ENCODE results near the gene OSR1. TPM values are rescaled to one million over a fixed set of nuclear protein-coding genes. Genes with fewer than 3 reads are reported as not detected.

OSR1 gene
- total and polyA plus RNA-seq, 10 of the 15 experiments (the other 5 are each of a cell fraction or from before 2014, with no cell fraction given) = not detected

- no peak for TF ChIP-seq TCF7 (IDR thresholded peaks at IDR 0.05; ENCODE audit: borderline replicate concordance)
- TF ChIP-seq ZNF384 (IDR thresholded peaks at IDR 0.05; ENCODE audit: borderline replicate concordance, low read depth, low read length) = no peak
- no peak for TF ChIP-seq SREBF2 (IDR thresholded peaks at IDR 0.05; ENCODE audit: low read length)
- TF ChIP-seq JUNB (IDR thresholded peaks at IDR 0.05) = no peak
- TF ChIP-seq SMC3 (IDR thresholded peaks at IDR 0.05; ENCODE audit: borderline replicate concordance, low read length) = no peak
Measured at GRCh38 chr2:19355931-19356544, 2.4 kb downstream of the OSR1 start (continued).

GRCh38 chr2:19355416-19355821, 3.0 kb downstream of the OSR1 start:
- H3K36me3 ChIP-seq (ENCODE audit: control insufficient read depth in 2 of 2, insufficient read depth in 2 of 2, low read length in 1 of 2) = no peaks in the 10 kb centered on the region
- no peak overlapping the region for H3K4me2 ChIP-seq (ENCODE audit: control insufficient read depth, insufficient read depth)
- intact Hi-C loops (cut with micrococcal nuclease; ENCODE audit: unreplicated experiment) = no loop called here
- SMC1A ChIA-PET (ENCODE audit: uncharacterized antibody, unreplicated experiment) = no interaction called here
- in situ Hi-C loops (cut with MboI) = no loop called here
- no peaks in the 10 kb centered on the region for H3K4me1 ChIP-seq (ENCODE audit: control insufficient read depth, insufficient read depth, low read length)
- no peaks in the 10 kb centered on the region for H4K20me1 ChIP-seq (ENCODE audit: control insufficient read depth, insufficient read depth)
- POLR2A ChIA-PET = no interaction called here
- no peaks in the 10 kb centered on the region for H3K79me2 ChIP-seq (ENCODE audit: control insufficient read depth, insufficient read depth, low read length)
- H3K9me3 ChIP-seq (replicated peaks; ENCODE audit: control insufficient read depth, insufficient read depth, low read length) = no peaks in the 10 kb centered on the region
- no peak overlapping the region for H3K9ac ChIP-seq (ENCODE audit: control insufficient read depth, insufficient read depth, low read length)
- TF ChIP-seq BCL11A (IDR thresholded peaks at IDR 0.05; ENCODE audit: low read depth, low read length) (no peak), NBN (IDR thresholded peaks at IDR 0.05) (no peak), ZNF384 (IDR thresholded peaks at IDR 0.05; ENCODE audit: borderline replicate concordance, low read depth, low read length) (no peak), KDM1A (IDR thresholded peaks at IDR 0.05; ENCODE audit: borderline replicate concordance) (no peak), FOS (IDR thresholded peaks at IDR 0.05; ENCODE audit: borderline replicate concordance, extremely low read depth, insufficient read length) (no peak), NFIC (IDR thresholded peaks at IDR 0.05; ENCODE audit: low read depth, low read length) (no peak), TARDBP (IDR thresholded peaks at IDR 0.05; ENCODE audit: borderline replicate concordance) (no peak), E2F8 (IDR thresholded peaks at IDR 0.05; ENCODE audit: low read depth, partially characterized antibody) (no peak), JUND (IDR thresholded peaks at IDR 0.05; ENCODE audit: low read depth, low read length) (no peak)
- H3K4me3 ChIP-seq = no peak overlapping the region
- no peak overlapping the region for H2AFZ ChIP-seq (ENCODE audit: control insufficient read depth, low read depth, low read length)
- DNase-seq (ENCODE audit: low read depth, low spot score) = no peak
- 26% methylated on average over 17 of the region's 18 CpGs for WGBS (ENCODE audit: insufficient coverage, insufficient replicate concordance, low lambda C conversion rate, missing lambda C conversion rate)
- peaks cover 29 to 40% of the 10 kb centered on the region in 2 experiments for H3K27me3 ChIP-seq (replicated peaks in 1 of 2; ENCODE audit: control insufficient read depth in 2 of 2, insufficient read depth in 2 of 2, low read length in 1 of 2)
- RAD21 ChIA-PET (ENCODE audit: unreplicated experiment) = no interaction called here
- ATAC-seq = no peak
- FAIRE-seq = no peak
- H3K27ac ChIP-seq (ENCODE audit: control insufficient read depth, insufficient read depth) = no peak overlapping the region
- CTCF ChIA-PET = no interaction called here
- BruUV-seq (replicated peaks) = no TSS peak
